Activated CD4-positive, alpha-beta T cell treated with anti-CD3 and anti-CD28 coated beads, Interleukin-2, amount 10 ng/mL, durations not matched to agents 24 days and 14 days (primary cell): Measurements from ENCODE around the gene PTPRK. TPM values are rescaled to one million over a fixed set of nuclear protein-coding genes. Genes with fewer than 3 reads are reported as not detected.
"Not testable (repeated sequence)": the region's sequence is repeated elsewhere in the genome, so short reads cannot be mapped to it uniquely, and the experiment has no call there.

ENCODE experiments used
- DNase-seq: peaks from one replicate; pipeline ENCODE4 v3.0.0; 2022
- H3K27ac Mint-ChIP-seq: one replicate; pipeline ENCODE4 v1.8.0; 2022; ENCODE audit warnings: mild to moderate bottlenecking, mixed read lengths
- H3K27me3 Mint-ChIP-seq: one replicate; pipeline ENCODE4 v1.8.0; 2022; ENCODE audit warnings: mixed read lengths
- H3K36me3 Mint-ChIP-seq: one replicate; pipeline ENCODE4 v1.8.0; 2022; ENCODE audit warnings: low read depth, mild to moderate bottlenecking, mixed read lengths
- H3K4me1 Mint-ChIP-seq: one replicate; pipeline ENCODE4 v1.8.0; 2021; ENCODE audit warnings: mixed read lengths
- H3K4me3 Mint-ChIP-seq: one replicate; pipeline ENCODE4 v1.8.0; 2022; ENCODE audit warnings: mild to moderate bottlenecking, moderate library complexity, mixed read lengths
- H3K9me3 Mint-ChIP-seq: one replicate; pipeline ENCODE4 v1.8.0; 2021; ENCODE audit warnings: mixed read lengths
- intact Hi-C: fragments of 100-400 bp; cut with micrococcal nuclease; formaldehyde crosslinking; loops from one replicate; pipeline ENCODE4 v1.15.1; 2023
- total RNA-seq: library from RNA; stranded (reverse); gene quantifications from 2 replicates; pipeline ENCODE4 v1.2.3, GENCODE V29; 2022

PTPRK gene
- total RNA-seq, 1 donor from 2014 or later = 3.6 TPM

GRCh38 chr6:128465368-128466343, 54.7 kb downstream of the PTPRK start:
- no peaks in the 10 kb centered on the region for H3K36me3 Mint-ChIP-seq
- H3K9me3 Mint-ChIP-seq = no peaks in the 10 kb centered on the region
- intact Hi-C loops = no loop called here
- no peak overlapping the region for H3K4me3 Mint-ChIP-seq
- H3K27me3 Mint-ChIP-seq = no peaks in the 10 kb centered on the region
- no peaks in the 10 kb centered on the region for H3K4me1 Mint-ChIP-seq
- H3K27ac Mint-ChIP-seq = no peak overlapping the region
- no peak for DNase-seq

GRCh38 chr6:128464790-128465189, 55.6 kb downstream of the PTPRK start:
- Mint-ChIP-seq H3K9me3 (no peaks in the 10 kb centered on the region), H3K27ac (no peak overlapping the region), H3K4me1 (no peaks in the 10 kb centered on the region), H3K36me3 (no peaks in the 10 kb centered on the region), H3K27me3 (no peaks in the 10 kb centered on the region), H3K4me3 (no peak overlapping the region)
- no peak for DNase-seq
- intact Hi-C loops = no loop called here

- DNase-seq = no peak
- intact Hi-C loops = no loop called here
- Mint-ChIP-seq H3K27me3 (no peaks in the 10 kb centered on the region), H3K4me1 (no peaks in the 10 kb centered on the region), H3K4me3 (no peak overlapping the region), H3K9me3 (no peaks in the 10 kb centered on the region), H3K36me3 (no peaks in the 10 kb centered on the region), H3K27ac (no peak overlapping the region)
These were observed 56.5 kb downstream of the PTPRK start for GRCh38 chr6:128463942-128464341.

GRCh38 chr6:128461501-128461900, 58.9 kb downstream of the PTPRK start:
- no peaks in the 10 kb centered on the region for H3K9me3 Mint-ChIP-seq
- no peak for DNase-seq
- intact Hi-C loops = no loop called here
- H3K27ac Mint-ChIP-seq = no peak overlapping the region
- H3K4me3 Mint-ChIP-seq = no peak overlapping the region
- no peaks in the 10 kb centered on the region for H3K4me1 Mint-ChIP-seq
- H3K36me3 Mint-ChIP-seq = no peaks in the 10 kb centered on the region
- peaks cover 3% of the 10 kb centered on the region for H3K27me3 Mint-ChIP-seq

GRCh38 chr6:128456510-128457230, 63.7 kb downstream of the PTPRK start:
- Mint-ChIP-seq H3K36me3 (no peaks in the 10 kb centered on the region), H3K9me3 (no peaks in the 10 kb centered on the region), H3K27ac (no peak overlapping the region), H3K27me3 (peaks cover 3% of the 10 kb centered on the region), H3K4me1 (no peaks in the 10 kb centered on the region), H3K4me3 (no peak overlapping the region)
- intact Hi-C loops = no loop called here
- no peak for DNase-seq

GRCh38 chr6:128455959-128456358, 64.4 kb downstream of the PTPRK start:
- H3K4me1 Mint-ChIP-seq = no peaks in the 10 kb centered on the region
- H3K36me3 Mint-ChIP-seq = no peaks in the 10 kb centered on the region
- H3K9me3 Mint-ChIP-seq = no peaks in the 10 kb centered on the region
- no peak overlapping the region for H3K4me3 Mint-ChIP-seq
- peaks cover 3% of the 10 kb centered on the region for H3K27me3 Mint-ChIP-seq
- intact Hi-C loops = no loop called here
- no peak overlapping the region for H3K27ac Mint-ChIP-seq
- DNase-seq = no peak

GRCh38 chr6:128452713-128453112, 67.7 kb downstream of the PTPRK start:
- no peak for DNase-seq
- no peaks in the 10 kb centered on the region for H3K36me3 Mint-ChIP-seq
- H3K4me3 Mint-ChIP-seq = no peak overlapping the region
- no peaks in the 10 kb centered on the region for H3K27me3 Mint-ChIP-seq
- H3K4me1 Mint-ChIP-seq = no peaks in the 10 kb centered on the region
- intact Hi-C loops = no loop called here
- no peaks in the 10 kb centered on the region for H3K9me3 Mint-ChIP-seq
- H3K27ac Mint-ChIP-seq = no peak overlapping the region

- Mint-ChIP-seq H3K4me1 (no peaks in the 10 kb centered on the region), H3K4me3 (no peak overlapping the region), H3K27me3 (no peaks in the 10 kb centered on the region), H3K36me3 (no peaks in the 10 kb centered on the region), H3K9me3 (no peaks in the 10 kb centered on the region), H3K27ac (no peak overlapping the region)
- no peak for DNase-seq
- intact Hi-C loops = no loop called here
These were observed 73.9 kb downstream of the PTPRK start for GRCh38 chr6:128446497-128446896.

GRCh38 chr6:128443553-128443952, 76.8 kb downstream of the PTPRK start:
- DNase-seq = no peak
- no peaks in the 10 kb centered on the region for H3K36me3 Mint-ChIP-seq
- no peaks in the 10 kb centered on the region for H3K9me3 Mint-ChIP-seq
- no peak overlapping the region for H3K4me3 Mint-ChIP-seq
- H3K4me1 Mint-ChIP-seq = no peaks in the 10 kb centered on the region
- intact Hi-C loops = no loop called here
- no peaks in the 10 kb centered on the region for H3K27me3 Mint-ChIP-seq
- H3K27ac Mint-ChIP-seq = no peak overlapping the region

GRCh38 chr6:128439627-128440026, 80.8 kb downstream of the PTPRK start:
- Mint-ChIP-seq H3K36me3 (no peaks in the 10 kb centered on the region), H3K4me1 (no peaks in the 10 kb centered on the region)
- intact Hi-C loops = no loop called here

GRCh38 chr6:128438393-128438792, 82.0 kb downstream of the PTPRK start:
- Mint-ChIP-seq H3K9me3 (no peaks in the 10 kb centered on the region), H3K4me1 (no peaks in the 10 kb centered on the region), H3K27ac (no peak overlapping the region), H3K4me3 (no peak overlapping the region), H3K27me3 (no peaks in the 10 kb centered on the region), H3K36me3 (no peaks in the 10 kb centered on the region)
- intact Hi-C loops = no loop called here
- DNase-seq = no peak

More at GRCh38 chr6:128439627-128440026, 80.8 kb downstream of the PTPRK start:
- H3K4me3 Mint-ChIP-seq = no peak overlapping the region
- H3K27ac Mint-ChIP-seq = no peak overlapping the region
- no peak for DNase-seq
- H3K9me3 Mint-ChIP-seq = no peaks in the 10 kb centered on the region
- no peaks in the 10 kb centered on the region for H3K27me3 Mint-ChIP-seq

- Mint-ChIP-seq H3K4me1 (no peaks in the 10 kb centered on the region), H3K4me3 (no peak overlapping the region)
These were observed 82.7 kb downstream of the PTPRK start for GRCh38 chr6:128437685-128438084.

GRCh38 chr6:128434752-128435151, 85.6 kb downstream of the PTPRK start:
- H3K36me3 Mint-ChIP-seq, H3K27me3 Mint-ChIP-seq, H3K4me1 Mint-ChIP-seq, H3K9me3 Mint-ChIP-seq, H3K27ac Mint-ChIP-seq, intact Hi-C loops, H3K4me3 Mint-ChIP-seq, DNase-seq: not testable (repeated sequence)

More at GRCh38 chr6:128437685-128438084, 82.7 kb downstream of the PTPRK start:
- no peak overlapping the region for H3K27ac Mint-ChIP-seq
- H3K27me3 Mint-ChIP-seq = no peaks in the 10 kb centered on the region
- H3K36me3 Mint-ChIP-seq = no peaks in the 10 kb centered on the region
- H3K9me3 Mint-ChIP-seq = no peaks in the 10 kb centered on the region
- DNase-seq = no peak
- intact Hi-C loops = no loop called here

- no peak for DNase-seq
- no peak overlapping the region for H3K4me3 Mint-ChIP-seq
- intact Hi-C loops = no loop called here
- H3K27me3 Mint-ChIP-seq = peaks cover 3% of the 10 kb centered on the region
- H3K27ac Mint-ChIP-seq = no peak overlapping the region
- H3K9me3 Mint-ChIP-seq = no peaks in the 10 kb centered on the region
- H3K36me3 Mint-ChIP-seq = no peaks in the 10 kb centered on the region
- no peaks in the 10 kb centered on the region for H3K4me1 Mint-ChIP-seq
These were observed 88.0 kb downstream of the PTPRK start for GRCh38 chr6:128432394-128432793.
